Natural killer cell (primary cell): ENCODE measurements around the gene VASP. TPM values are rescaled to one million over a fixed set of nuclear protein-coding genes. Genes with fewer than 3 reads are reported as not detected.
A peak's percentile ranks its signal among the peaks of the same experiment; 100 is the strongest.

Source experiments
- ATAC-seq, 3 donors: fragments of 150-1000 bp in 2 of 3; fragments of 200-7000 bp in 1 of 3; cut with Tn5 transposase; 1 replicate in 1 of 3; 2 replicates in 2 of 3; pipeline ENCODE4 v1.10.0; 2021; ENCODE audit warnings: mild to moderate bottlenecking in 2 of 3, moderate library complexity in 2 of 3
- DNase-seq, 2 donors: peaks; one replicate each; pipeline versions ENCODE4 v3.0.0 to v3.0.0-alpha.2; 2013 to 2021; ENCODE audit warnings: mixed read lengths in 1 of 2
- H3K27ac ChIP-seq: one replicate; pipeline ENCODE4 v1.5.1; 2013; ENCODE audit warnings: mild to moderate bottlenecking, low read length
- H3K27me3 ChIP-seq: one replicate; pipeline ENCODE4 v1.6.1; 2013; ENCODE audit warnings: low read length; ENCODE audit not compliant: control insufficient read depth, insufficient read depth
- H3K36me3 ChIP-seq: one replicate; pipeline ENCODE4 v1.6.1; 2013; ENCODE audit warnings: low read length; ENCODE audit not compliant: control insufficient read depth, insufficient read depth
- H3K4me1 ChIP-seq: one replicate; pipeline ENCODE4 v1.6.1; 2013; ENCODE audit warnings: low read length; ENCODE audit not compliant: control insufficient read depth, insufficient read depth
- H3K4me3 ChIP-seq: one replicate; pipeline ENCODE4 v1.5.1; 2013; ENCODE audit warnings: low read length
- H3K9me3 ChIP-seq: one replicate; pipeline ENCODE4 v1.6.1; 2013; ENCODE audit warnings: low read length; ENCODE audit not compliant: control insufficient read depth, insufficient read depth
- H3K27ac Mint-ChIP-seq, 2 donors: one replicate each; pipeline ENCODE4 v1.8.0; 2022; ENCODE audit warnings: mild to moderate bottlenecking in 2 of 2, mixed read lengths in 2 of 2, moderate library complexity in 1 of 2
- H3K27me3 Mint-ChIP-seq, 2 donors: one replicate each; pipeline ENCODE4 v1.8.0; 2022; ENCODE audit warnings: low read depth in 2 of 2, mixed read lengths in 2 of 2
- H3K36me3 Mint-ChIP-seq: one replicate; pipeline ENCODE4 v1.8.0; 2022; ENCODE audit warnings: mixed read lengths
- H3K4me1 Mint-ChIP-seq, 2 donors: one replicate each; pipeline ENCODE4 v1.8.0; 2022; ENCODE audit warnings: mixed read lengths in 2 of 2
- H3K4me3 Mint-ChIP-seq: one replicate; pipeline ENCODE4 v1.8.0; 2022; ENCODE audit warnings: mild to moderate bottlenecking, moderate library complexity, mixed read lengths
- H3K9me3 Mint-ChIP-seq, 2 donors: one replicate each; pipeline ENCODE4 v1.8.0; 2022; ENCODE audit warnings: mixed read lengths in 2 of 2
- WGBS: methylation state at CpG from one replicate; pipeline ENCODE4 v1.1.7; 2013; ENCODE audit warnings: missing lambda C conversion rate; ENCODE audit not compliant: insufficient coverage; 5-methylcytosine and 5-hydroxymethylcytosine counted together
- intact Hi-C: fragments of 100-400 bp; cut with micrococcal nuclease; formaldehyde crosslinking; loops from one replicate; pipeline ENCODE4 v1.14.2; 2022
- total RNA-seq, 4 donors: library from RNA; stranded (reverse); fragments of 120-200 nt in 1 of 4; gene quantifications; one replicate each; pipeline versions ENCODE4 v1.2.3 to v1.2.4, GENCODE V29; 2013 to 2022
- TF ChIP-seq, protein P1 (sequence below): fragments of 200-600 bp; IDR thresholded peaks from one replicate; pipeline ENCODE4 v1.8.0; 2022; ENCODE audit warnings: antibody characterized with exemption

VASP gene
- total RNA-seq, 3 donors from 2014 or later (not counting 1 experiment from before 2014, with no cell fraction given) = 192 to 244 (median 237) TPM

GRCh38 chr19:45512881-45513483 lies 5.7 kb downstream of the VASP start:
- intact Hi-C loops = no loop called here
- H3K27ac Mint-ChIP-seq = peak overlapping the region; percentile 81 to 89
- H3K27me3 ChIP-seq = no peaks in the 10 kb centered on the region
- TF ChIP-seq, protein P1, sequence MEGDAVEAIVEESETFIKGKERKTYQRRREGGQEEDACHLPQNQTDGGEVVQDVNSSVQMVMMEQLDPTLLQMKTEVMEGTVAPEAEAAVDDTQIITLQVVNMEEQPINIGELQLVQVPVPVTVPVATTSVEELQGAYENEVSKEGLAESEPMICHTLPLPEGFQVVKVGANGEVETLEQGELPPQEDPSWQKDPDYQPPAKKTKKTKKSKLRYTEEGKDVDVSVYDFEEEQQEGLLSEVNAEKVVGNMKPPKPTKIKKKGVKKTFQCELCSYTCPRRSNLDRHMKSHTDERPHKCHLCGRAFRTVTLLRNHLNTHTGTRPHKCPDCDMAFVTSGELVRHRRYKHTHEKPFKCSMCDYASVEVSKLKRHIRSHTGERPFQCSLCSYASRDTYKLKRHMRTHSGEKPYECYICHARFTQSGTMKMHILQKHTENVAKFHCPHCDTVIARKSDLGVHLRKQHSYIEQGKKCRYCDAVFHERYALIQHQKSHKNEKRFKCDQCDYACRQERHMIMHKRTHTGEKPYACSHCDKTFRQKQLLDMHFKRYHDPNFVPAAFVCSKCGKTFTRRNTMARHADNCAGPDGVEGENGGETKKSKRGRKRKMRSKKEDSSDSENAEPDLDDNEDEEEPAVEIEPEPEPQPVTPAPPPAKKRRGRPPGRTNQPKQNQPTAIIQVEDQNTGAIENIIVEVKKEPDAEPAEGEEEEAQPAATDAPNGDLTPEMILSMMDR = no peak
- no peak for DNase-seq
- ATAC-seq = no peak
- H3K36me3 Mint-ChIP-seq = no peaks in the 10 kb centered on the region
- H3K4me3 Mint-ChIP-seq = peak overlapping the region; percentile 28
- H3K4me3 ChIP-seq = no peak overlapping the region
- H3K9me3 Mint-ChIP-seq = no peaks in the 10 kb centered on the region
- H3K36me3 ChIP-seq = peaks cover 15% of the 10 kb centered on the region
- peaks cover 55 to 86% of the 10 kb centered on the region in 2 donors for H3K4me1 Mint-ChIP-seq
- H3K4me1 ChIP-seq = peaks cover 75% of the 10 kb centered on the region
- no peak overlapping the region for H3K27ac ChIP-seq
- H3K27me3 Mint-ChIP-seq = no peaks in the 10 kb centered on the region
- no peaks in the 10 kb centered on the region for H3K9me3 ChIP-seq
- 85% methylated on average over 6 of the region's 6 CpGs for WGBS

DNA sequence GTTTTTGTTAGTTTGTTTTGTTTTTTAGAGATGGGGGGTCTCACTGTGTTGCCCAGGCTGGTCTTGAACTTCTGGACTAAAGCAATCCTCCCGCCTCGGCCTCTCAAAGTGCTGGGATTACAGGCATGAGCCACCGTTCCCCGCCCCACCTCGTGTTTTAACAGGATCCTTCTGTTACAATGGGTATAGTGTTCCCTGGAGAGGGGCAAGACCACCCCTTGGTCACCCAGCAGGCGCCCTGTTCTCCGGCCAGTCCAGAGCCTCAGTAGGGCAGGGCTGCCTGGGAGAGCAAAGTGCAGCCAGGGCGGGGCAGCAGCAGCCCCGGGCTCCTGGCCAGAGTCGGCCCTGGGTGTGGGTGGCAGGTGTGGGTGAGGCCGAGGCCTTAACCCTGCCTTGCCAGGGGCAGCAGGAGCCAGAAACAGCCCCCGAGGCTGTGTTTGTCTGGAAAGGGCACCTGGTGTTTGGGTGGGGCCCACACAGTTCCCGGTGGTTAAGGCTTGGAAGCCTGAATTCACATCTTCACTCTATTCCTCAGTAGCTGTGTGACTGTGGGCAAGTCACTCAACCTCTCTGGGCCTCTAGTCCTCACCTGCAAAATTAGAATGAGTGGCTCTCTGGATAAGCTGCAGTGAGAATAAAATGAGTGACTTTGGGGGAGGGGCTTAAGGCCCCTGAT lies 7.2 kb downstream of the VASP start:
- intact Hi-C loops = no loop called here
- H3K4me3 Mint-ChIP-seq = peak overlapping the region; percentile 63
- TF ChIP-seq, protein P1 = no peak
- no peaks in the 10 kb centered on the region for H3K27me3 ChIP-seq
- H3K4me1 Mint-ChIP-seq = peaks cover 46 to 75% of the 10 kb centered on the region in 2 donors
- H3K27ac Mint-ChIP-seq = peak overlapping the region; percentile 81 to 89
- ATAC-seq (peak in 1 of 3 donors; percentile 16), DNase-seq (no peak)
- no peaks in the 10 kb centered on the region for H3K27me3 Mint-ChIP-seq
- no peaks in the 10 kb centered on the region for H3K9me3 ChIP-seq
- peaks cover 65% of the 10 kb centered on the region for H3K4me1 ChIP-seq
- H3K9me3 Mint-ChIP-seq = no peaks in the 10 kb centered on the region
- WGBS = 64% methylated on average over 12 of the region's 13 CpGs
- no peak overlapping the region for H3K4me3 ChIP-seq
- peaks cover 25% of the 10 kb centered on the region for H3K36me3 ChIP-seq
- no peaks in the 10 kb centered on the region for H3K36me3 Mint-ChIP-seq
- peak overlapping the region; percentile 81 for H3K27ac ChIP-seq

- H3K4me1 ChIP-seq = peaks cover 59% of the 10 kb centered on the region
- intact Hi-C loops = no loop called here
- peaks cover 40 to 68% of the 10 kb centered on the region in 2 donors for H3K4me1 Mint-ChIP-seq
- peak overlapping the region; percentile 50 for H3K4me3 Mint-ChIP-seq
- no peak overlapping the region for H3K4me3 ChIP-seq
- 20% methylated on average over 8 of the region's 10 CpGs for WGBS
- peak overlapping the region; percentile 81 for H3K27ac ChIP-seq
- H3K9me3 ChIP-seq = no peaks in the 10 kb centered on the region
- no peaks in the 10 kb centered on the region for H3K9me3 Mint-ChIP-seq
- ATAC-seq = peak; percentile 68 to 78 (median 72)
- H3K36me3 Mint-ChIP-seq = no peaks in the 10 kb centered on the region
- H3K27ac Mint-ChIP-seq = peak overlapping the region; percentile 81 to 89
- H3K36me3 ChIP-seq = peaks cover 30% of the 10 kb centered on the region
- no peaks in the 10 kb centered on the region for H3K27me3 ChIP-seq
- TF ChIP-seq, protein P1 = no peak
- peak in 1 of 2 donors; percentile 66 for DNase-seq
- no peaks in the 10 kb centered on the region for H3K27me3 Mint-ChIP-seq
These were observed 7.9 kb downstream of the VASP start for GRCh38 chr19:45515081-45515624.
